H1 (cell line): Measurements from ENCODE around the gene MRPS34. TPM values are rescaled to one million over a fixed set of nuclear protein-coding genes. Genes with fewer than 3 reads are reported as not detected.

Experiments used
- FOSL1 ChIP-seq: IDR thresholded peaks from 2 replicates; pipeline ENCODE4 v1.6.1; 2011; ENCODE audit warnings: mild to moderate bottlenecking, low read depth, low read length, moderate library complexity; ENCODE audit not compliant: insufficient read depth
- MAX ChIP-seq: IDR thresholded peaks from 2 replicates; pipeline ENCODE4 v1.6.1; 2012; ENCODE audit warnings: inconsistent platforms
- POLR2AphosphoS5 ChIP-seq: IDR thresholded peaks from 2 replicates; pipeline ENCODE4 v1.6.1; 2011; ENCODE audit warnings: low read depth, low read length
- polyA plus RNA-seq, 7 experiments: library from polyadenylated mRNA; depleted of rRNA in 3 of 7; stranded (reverse) in 5 of 7; unstranded in 2 of 7; fragments of >200 nt in 5 of 7; fragments of 200-250 nt in 2 of 7; gene quantifications; 1 replicate in 5 of 7; 2 replicates in 1 of 7; 4 replicates in 1 of 7; pipeline versions ENCODE4 v1.2.1 to v1.2.3, GENCODE V29; 2011 to 2013; ENCODE audit warnings: missing spikeins in 2 of 7, mixed read lengths in 2 of 7
- total RNA-seq: library from RNA; stranded (reverse); fragmentation: NEBNext Ultra II Directional; extraction: Animal tissue kit (Norgen Biotek cat#: 25700); gene quantifications from 2 replicates; pipeline ENCODE4 v1.2.1, GENCODE V29; 2021

MRPS34 gene
- total and polyA plus RNA-seq, 2 of the 8 experiments (the other 6 are each of a cell fraction or from before 2014, with no cell fraction given) = 168 to 252 TPM

- peak; percentile 81 for TF ChIP-seq MAX
- TF ChIP-seq FOSL1 = no peak
- TF ChIP-seq POLR2AphosphoS5 = peak; percentile 60
- TF ChIP-seq, all 59 proteins: peak for 26
Observed at GRCh38 chr16:1772908-1773702, at the start of gene MRPS34 (continued).
